SU-DHL-6 (cell line): ENCODE data around the gene CSF3R.

Experiments used
- H2AFZ ChIP-seq: fragments of 200-600 bp; sonication (generic); 2 replicates; pipeline ENCODE4 v1.6.1; 2014; ENCODE audit warnings: low read depth, mild to moderate bottlenecking, moderate library complexity, mixed read lengths, antibody characterized with exemption, low read length; ENCODE audit not compliant: severe bottlenecking
- H3F3A ChIP-seq: fragments of 200-600 bp; shearing (Covaris generic); 2 replicates; pipeline ENCODE4 v1.6.0; 2016; ENCODE audit warnings: antibody characterized with exemption, mild to moderate bottlenecking; ENCODE audit not compliant: insufficient read depth
- H3K27ac ChIP-seq: fragments of 200-600 bp; sonication (generic); 2 replicates; pipeline ENCODE4 v1.5.1; 2016; ENCODE audit warnings: low read depth, mild to moderate bottlenecking, low read length, moderate library complexity, mixed read lengths
- H3K27me3 ChIP-seq: fragments of 200-600 bp; sonication (generic), shearing (Covaris generic); 2 replicates; pipeline ENCODE4 v1.6.0; 2014; ENCODE audit warnings: mild to moderate bottlenecking, low read length
- H3K36me3 ChIP-seq: fragments of 200-600 bp; sonication (generic); 2 replicates; pipeline ENCODE4 v1.6.1; 2014; ENCODE audit warnings: mild to moderate bottlenecking, low read length, mixed read lengths
- H3K4me2 ChIP-seq: fragments of 300-600, 200-600 bp; shearing (Covaris generic), sonication (generic); 2 replicates; pipeline ENCODE4 v1.6.0; 2014; ENCODE audit warnings: low read length, low read depth, mild to moderate bottlenecking; ENCODE audit not compliant: poor library complexity, severe bottlenecking
- H3K4me3 ChIP-seq: fragments of 200-600 bp; sonication (generic); 2 replicates; pipeline ENCODE4 v1.5.1; 2014; ENCODE audit warnings: antibody characterized with exemption, low read length, mild to moderate bottlenecking, mixed read lengths; ENCODE audit not compliant: insufficient read depth, poor library complexity, severe bottlenecking
- H3K79me2 ChIP-seq: fragments of 200-600 bp; sonication (generic); 2 replicates; pipeline ENCODE4 v1.6.1; 2014; ENCODE audit warnings: mild to moderate bottlenecking, low read length, moderate library complexity; ENCODE audit not compliant: insufficient read depth
- H3K9ac ChIP-seq: fragments of 200-600 bp; sonication (generic); 2 replicates; pipeline ENCODE4 v1.7.0; 2014; ENCODE audit warnings: mild to moderate bottlenecking, low read length
- H3K9me2 ChIP-seq: fragments of 200-600 bp; sonication (generic); replicated peaks from 2 replicates; pipeline ENCODE4 v1.6.1; 2014; ENCODE audit warnings: low read length; ENCODE audit not compliant: insufficient read depth
- H3K9me3 ChIP-seq: fragments of 200-600 bp; sonication (generic); 2 replicates; pipeline ENCODE4 v1.6.1; 2014; ENCODE audit warnings: low read length, mixed read lengths; ENCODE audit not compliant: insufficient read depth
- H4K20me1 ChIP-seq: fragments of 200-600 bp; sonication (generic); 2 replicates; pipeline ENCODE4 v1.6.1; 2014; ENCODE audit warnings: low read depth, mild to moderate bottlenecking, antibody characterized with exemption, low read length, moderate library complexity, mixed read lengths
- EZH2phosphoT487 ChIP-seq: fragments of 200-600 bp; sonication (generic), shearing (Covaris generic); conservative IDR thresholded peaks from 2 replicates; pipeline ENCODE4 v1.6.1; 2018; ENCODE audit warnings: mild to moderate bottlenecking, antibody characterized with exemption, low read length, moderate library complexity, mixed read lengths
- TF ChIP-seq, protein P1 (sequence below): fragments of 200-600 bp; sonication (generic); IDR thresholded peaks from one replicate; pipeline ENCODE4 v1.5.1; 2017; ENCODE audit warnings: antibody characterized with exemption, mild to moderate bottlenecking, low read length, moderate library complexity; ENCODE audit not compliant: insufficient read depth, poor library complexity, severe bottlenecking

Gene CSF3R

GRCh38 chr1:36475910-36476604, 6.7 kb downstream of the CSF3R start:
- Histone ChIP-seq H3K9me2 (no peaks in the 10 kb centered on the region), H3K36me3 (no peaks in the 10 kb centered on the region), H3K4me3 (no peak overlapping the region), H3K27ac (no peak overlapping the region), H4K20me1 (no peaks in the 10 kb centered on the region), H3K79me2 (no peaks in the 10 kb centered on the region), H3F3A (0 out of 2 replicates have a peak, but pooled peaks cover 3% of the 10 kb centered on the region), H2AFZ (no peak overlapping the region), H3K27me3 (no peaks in the 10 kb centered on the region), H3K9me3 (no peaks in the 10 kb centered on the region), H3K4me2 (no peak overlapping the region), H3K9ac (no peak overlapping the region)
- TF ChIP-seq, protein P1, sequence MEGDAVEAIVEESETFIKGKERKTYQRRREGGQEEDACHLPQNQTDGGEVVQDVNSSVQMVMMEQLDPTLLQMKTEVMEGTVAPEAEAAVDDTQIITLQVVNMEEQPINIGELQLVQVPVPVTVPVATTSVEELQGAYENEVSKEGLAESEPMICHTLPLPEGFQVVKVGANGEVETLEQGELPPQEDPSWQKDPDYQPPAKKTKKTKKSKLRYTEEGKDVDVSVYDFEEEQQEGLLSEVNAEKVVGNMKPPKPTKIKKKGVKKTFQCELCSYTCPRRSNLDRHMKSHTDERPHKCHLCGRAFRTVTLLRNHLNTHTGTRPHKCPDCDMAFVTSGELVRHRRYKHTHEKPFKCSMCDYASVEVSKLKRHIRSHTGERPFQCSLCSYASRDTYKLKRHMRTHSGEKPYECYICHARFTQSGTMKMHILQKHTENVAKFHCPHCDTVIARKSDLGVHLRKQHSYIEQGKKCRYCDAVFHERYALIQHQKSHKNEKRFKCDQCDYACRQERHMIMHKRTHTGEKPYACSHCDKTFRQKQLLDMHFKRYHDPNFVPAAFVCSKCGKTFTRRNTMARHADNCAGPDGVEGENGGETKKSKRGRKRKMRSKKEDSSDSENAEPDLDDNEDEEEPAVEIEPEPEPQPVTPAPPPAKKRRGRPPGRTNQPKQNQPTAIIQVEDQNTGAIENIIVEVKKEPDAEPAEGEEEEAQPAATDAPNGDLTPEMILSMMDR: no peak
- TF ChIP-seq EZH2phosphoT487: no peak

DNA sequence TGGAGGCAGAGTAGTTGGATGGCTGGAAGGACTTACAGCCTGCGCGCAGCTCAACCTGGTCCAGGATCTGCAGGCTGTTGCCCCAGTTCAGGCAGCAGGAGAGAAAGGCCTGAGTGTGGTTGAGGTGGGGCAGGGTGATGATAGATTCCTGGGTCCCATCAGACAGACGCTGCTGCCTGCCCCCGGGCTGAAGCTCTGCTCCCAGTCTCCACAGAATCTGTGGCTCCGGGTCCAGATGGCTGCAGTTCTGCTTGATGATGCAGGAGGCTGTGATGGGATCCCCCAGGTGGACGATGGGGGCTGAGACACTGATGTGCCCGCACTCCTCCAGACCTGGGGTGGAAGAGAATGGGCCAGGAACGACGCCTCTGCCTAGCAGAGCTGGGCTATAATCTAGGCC, 7.4 kb downstream of the CSF3R start:
- no peaks in the 10 kb centered on the region for H3K79me2 ChIP-seq
- no peaks in the 10 kb centered on the region for H3K9me3 ChIP-seq
- H3K9ac ChIP-seq: no peak overlapping the region
- no peak overlapping the region for H3K4me2 ChIP-seq
- no peak overlapping the region for H3K4me3 ChIP-seq
- H3K27ac ChIP-seq: no peak overlapping the region
- H4K20me1 ChIP-seq: no peaks in the 10 kb centered on the region
- H3K9me2 ChIP-seq: no peaks in the 10 kb centered on the region
- H3F3A ChIP-seq: 0 out of 2 replicates have a peak, but pooled peaks cover 3% of the 10 kb centered on the region
- H2AFZ ChIP-seq: no peak overlapping the region
- no peaks in the 10 kb centered on the region for H3K36me3 ChIP-seq
- no peaks in the 10 kb centered on the region for H3K27me3 ChIP-seq
- TF ChIP-seq, protein P1: no peak
- TF ChIP-seq EZH2phosphoT487: no peak

GRCh38 chr1:36472656-36473055, 10.1 kb downstream of the CSF3R start:
- no peak overlapping the region for H3K27ac ChIP-seq
- H3K4me3 ChIP-seq: no peak overlapping the region
- TF ChIP-seq, protein P1: no peak
- TF ChIP-seq EZH2phosphoT487: no peak
- H3K9me2 ChIP-seq: no peaks in the 10 kb centered on the region
- no peak overlapping the region for H3K9ac ChIP-seq
- H3F3A ChIP-seq: 0 out of 2 replicates have a peak, but pooled peaks cover 3% of the 10 kb centered on the region
- H3K27me3 ChIP-seq: no peaks in the 10 kb centered on the region
- H4K20me1 ChIP-seq: no peaks in the 10 kb centered on the region
- no peak overlapping the region for H2AFZ ChIP-seq
- no peak overlapping the region for H3K4me2 ChIP-seq
- H3K79me2 ChIP-seq: no peaks in the 10 kb centered on the region
- H3K36me3 ChIP-seq: no peaks in the 10 kb centered on the region
- no peaks in the 10 kb centered on the region for H3K9me3 ChIP-seq
